Activated CD4-positive, alpha-beta T cell treated with anti-CD3 and anti-CD28 coated beads for 36 hours (primary cell): Measurements from ENCODE around the gene DNMT3A. TPM values are rescaled to one million over a fixed set of nuclear protein-coding genes. Genes with fewer than 3 reads are reported as not detected.

Experiments used
- ATAC-seq: fragments of 200-7000 bp; cut with Tn5 transposase; one replicate; pipeline ENCODE4 v1.10.0; 2021; ENCODE audit warnings: mild to moderate bottlenecking, moderate library complexity
- CTCF ChIA-PET: fragments of 350-600 bp; sonication (Branson Sonifier 250); formaldehyde crosslinking; loops from one replicate; lab custom pipeline; 2021; ENCODE audit warnings: antibody characterized with exemption; lab: Charles Lee
- POLR2A ChIA-PET: fragments of 350-600 bp; sonication (Branson Sonifier 250); formaldehyde crosslinking; loops from one replicate; lab custom pipeline; 2021; ENCODE audit warnings: antibody characterized with exemption, inconsistent platforms; lab: Charles Lee
- DNase-seq: peaks from one replicate; pipeline ENCODE4 v3.0.0-alpha.2; 2020
- H3K27ac Mint-ChIP-seq: one replicate; pipeline ENCODE4 v1.8.0; 2021; ENCODE audit warnings: mixed read lengths
- H3K27me3 Mint-ChIP-seq: one replicate; pipeline ENCODE4 v1.8.0; 2021; ENCODE audit warnings: mixed read lengths
- H3K36me3 Mint-ChIP-seq: one replicate; pipeline ENCODE4 v1.8.0; 2021; ENCODE audit warnings: low read depth, mixed read lengths
- H3K4me1 Mint-ChIP-seq: one replicate; pipeline ENCODE4 v1.8.0; 2021; ENCODE audit warnings: mixed read lengths
- H3K4me3 Mint-ChIP-seq: one replicate; pipeline ENCODE4 v1.8.0; 2021; ENCODE audit warnings: mild to moderate bottlenecking, moderate library complexity, mixed read lengths
- H3K9me3 Mint-ChIP-seq: one replicate; pipeline ENCODE4 v1.8.0; 2021; ENCODE audit warnings: low read depth, mixed read lengths
- intact Hi-C, 2 experiments: fragments of 100-400 bp; cut with DNase I in 1 of 2; cut with micrococcal nuclease in 1 of 2; formaldehyde crosslinking; loops; one replicate each; pipeline versions ENCODE4 v1.14.2 to v1.15.1; 2022 to 2024; cut with DNase I, micrococcal nuclease
- total RNA-seq, 2 experiments: library from RNA; stranded (reverse); gene quantifications; one replicate each; pipeline ENCODE4 v1.2.3, GENCODE V29; 2021

Gene DNMT3A
- 10 to 100 TPM; 62.3 to 76.2 TPM for total RNA-seq

GRCh38 chr2:25341753-25342371 is at the start of gene DNMT3A:
Gene DNMT3A (minus strand): TSS chr2:25341925. CDS start chr2:25313984, 27,941 bp downstream.
- Mint-ChIP-seq H3K27me3 (no peaks in the 10 kb centered on the region), H3K4me1 (peaks cover 39% of the 10 kb centered on the region), H3K4me3 (peak within 1 kb of the TSS; percentile 75), H3K36me3 (peaks cover under 1% of the 10 kb centered on the region), H3K9me3 (no peaks in the 10 kb centered on the region), H3K27ac (no peak within 1 kb of the TSS)
- POLR2A ChIA-PET: no interaction called here
- CTCF ChIA-PET: interaction anchor here (0.8 to 2.6 kb wide), 5 partner anchors 21 to 40 kb away, joined by 3 to 11 read pairs (median 3); no protein-coding TSS in a partner anchor
- intact Hi-C loops: loop anchor here (1.0 to 5.0 kb wide), 10 partner anchors 20 to 330 kb away; partner anchors contain the start of gene DTNB (in 1 of the 2)
- ATAC-seq: peak; percentile 32
- peak; percentile 82 for DNase-seq

GRCh38 chr2:25389161-25389560 is 47.4 kb upstream of the DNMT3A start:
- ChIA-PET CTCF (interaction anchor here (0.6 to 1.1 kb wide), 4 partner anchors 13 to 794 kb away, joined by 3 to 5 read pairs (median 4); no protein-coding TSS in a partner anchor), POLR2A (no interaction called here)
- H3K27me3 Mint-ChIP-seq: no peaks in the 10 kb centered on the region
- H3K36me3 Mint-ChIP-seq: peaks cover 10% of the 10 kb centered on the region
- no peak for ATAC-seq
- intact Hi-C loops: no loop called here
- no peak overlapping the region for H3K27ac Mint-ChIP-seq
- H3K9me3 Mint-ChIP-seq: no peaks in the 10 kb centered on the region
- peaks cover 13% of the 10 kb centered on the region for H3K4me1 Mint-ChIP-seq
- DNase-seq: no peak
- no peak overlapping the region for H3K4me3 Mint-ChIP-seq

- no peak overlapping the region for H3K4me3 Mint-ChIP-seq
- peak overlapping the region; percentile 66 for H3K27ac Mint-ChIP-seq
- ATAC-seq (peak; percentile 81), DNase-seq (peak; percentile 44)
- H3K27me3 Mint-ChIP-seq: no peaks in the 10 kb centered on the region
- H3K36me3 Mint-ChIP-seq: peaks cover 10% of the 10 kb centered on the region
- ChIA-PET POLR2A (no interaction called here), CTCF (interaction anchor here (0.6 to 1.1 kb wide), 4 partner anchors 20 to 795 kb away, joined by 3 to 4 read pairs (median 3); no protein-coding TSS in a partner anchor)
- intact Hi-C loops: no loop called here
- peaks cover 13% of the 10 kb centered on the region for H3K4me1 Mint-ChIP-seq
- no peaks in the 10 kb centered on the region for H3K9me3 Mint-ChIP-seq
Measured at GRCh38 chr2:25388491-25388890, 46.8 kb upstream of the DNMT3A start.

DNA sequence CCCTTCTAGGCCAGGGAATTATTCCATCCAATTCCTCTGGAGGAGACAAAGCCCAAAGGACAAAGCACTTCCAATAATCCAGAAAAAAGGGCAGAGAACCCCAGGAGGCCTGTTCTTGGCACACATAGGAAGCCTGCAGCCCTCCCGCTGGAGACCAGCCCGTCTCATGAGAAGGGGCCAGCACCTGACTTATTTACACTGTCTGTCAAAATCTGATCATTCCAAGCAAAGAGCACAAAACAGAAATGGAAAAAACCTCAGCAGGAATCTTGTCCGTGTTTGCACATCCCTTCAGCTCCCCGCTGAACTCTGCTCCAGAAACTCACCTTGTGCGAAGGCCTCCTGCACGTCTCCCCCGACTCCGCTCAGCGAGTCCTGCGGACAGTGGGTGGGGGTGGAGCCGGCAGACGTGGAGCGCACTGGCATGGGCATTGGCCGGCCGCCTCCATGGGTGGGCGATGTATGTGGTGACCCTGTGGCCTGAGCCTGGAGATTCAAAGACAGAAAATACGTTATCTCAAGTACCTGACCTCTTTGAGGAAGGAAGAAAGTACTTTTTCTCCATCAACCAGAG is 46.2 kb upstream of the DNMT3A start:
- no peak for DNase-seq
- ATAC-seq: no peak
- Mint-ChIP-seq H3K4me3 (no peak overlapping the region), H3K9me3 (no peaks in the 10 kb centered on the region), H3K27me3 (no peaks in the 10 kb centered on the region), H3K4me1 (peaks cover 13% of the 10 kb centered on the region), H3K27ac (peak overlapping the region; percentile 66), H3K36me3 (peaks cover 10% of the 10 kb centered on the region)
- intact Hi-C loops: no loop called here
- POLR2A ChIA-PET: no interaction called here
- CTCF ChIA-PET: interaction anchor here (0.7 to 2.5 kb wide), 2 partner anchors 11 to 145 kb away, joined by 3 to 16 read pairs; no protein-coding TSS in a partner anchor

GRCh38 chr2:25386971-25387875 is 45.5 kb upstream of the DNMT3A start:
- Mint-ChIP-seq H3K27ac (no peak overlapping the region), H3K4me3 (no peak overlapping the region), H3K9me3 (no peaks in the 10 kb centered on the region), H3K36me3 (peaks cover 10% of the 10 kb centered on the region), H3K27me3 (no peaks in the 10 kb centered on the region), H3K4me1 (peaks cover 13% of the 10 kb centered on the region)
- no peak for ATAC-seq
- intact Hi-C loops: no loop called here
- ChIA-PET CTCF (interaction anchor here (2.5 kb wide), 1 partner anchor 10 kb away, joined by 16 read pairs; no protein-coding TSS in a partner anchor), POLR2A (no interaction called here)
- DNase-seq: no peak

DNA sequence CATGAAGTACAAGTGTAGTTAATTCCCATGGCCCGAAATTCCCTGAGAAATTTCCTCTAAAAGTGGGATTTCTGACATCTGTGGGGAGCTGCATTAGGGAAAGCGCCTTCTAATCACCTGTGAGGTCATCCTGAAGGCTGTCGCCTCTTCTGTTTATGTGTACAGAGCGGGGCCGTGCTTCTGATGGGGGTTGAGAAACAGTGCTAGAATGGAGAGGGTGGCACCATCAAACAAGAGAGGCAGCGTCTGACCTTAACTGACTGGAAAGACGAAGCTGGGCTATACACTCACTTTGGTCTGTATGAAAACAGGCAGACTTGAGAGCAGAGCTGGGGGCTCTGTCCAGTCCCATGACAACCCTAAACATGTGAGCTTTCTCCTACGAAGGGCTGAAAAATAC is 44.2 kb upstream of the DNMT3A start:
- intact Hi-C loops: no loop called here
- Mint-ChIP-seq H3K27me3 (no peaks in the 10 kb centered on the region), H3K4me1 (peaks cover 4% of the 10 kb centered on the region), H3K9me3 (no peaks in the 10 kb centered on the region), H3K36me3 (peaks cover 7% of the 10 kb centered on the region), H3K4me3 (no peak overlapping the region), H3K27ac (no peak overlapping the region)
- POLR2A ChIA-PET: interaction anchor here (0.6 kb wide), 1 partner anchor 89 kb away, joined by 3 read pairs; no protein-coding TSS in a partner anchor
- no peak for ATAC-seq
- CTCF ChIA-PET: interaction anchor here (0.6 to 2.5 kb wide), 4 partner anchors 9 to 38 kb away, joined by 3 to 16 read pairs (median 4); no protein-coding TSS in a partner anchor
- DNase-seq: no peak

- ATAC-seq (no peak), DNase-seq (peak; percentile 3)
- H3K27me3 Mint-ChIP-seq: no peaks in the 10 kb centered on the region
- no peaks in the 10 kb centered on the region for H3K9me3 Mint-ChIP-seq
- no peak overlapping the region for H3K4me3 Mint-ChIP-seq
- no peak overlapping the region for H3K27ac Mint-ChIP-seq
- H3K4me1 Mint-ChIP-seq: peaks cover 19% of the 10 kb centered on the region
- intact Hi-C loops: no loop called here
- peaks cover 7% of the 10 kb centered on the region for H3K36me3 Mint-ChIP-seq
- ChIA-PET POLR2A (no interaction called here), CTCF (interaction anchor here (0.7 to 0.9 kb wide), 2 partner anchors 22 to 40 kb away, joined by 3 read pairs; no protein-coding TSS in a partner anchor)
Measured at GRCh38 chr2:25383806-25384205, 42.1 kb upstream of the DNMT3A start.

DNA sequence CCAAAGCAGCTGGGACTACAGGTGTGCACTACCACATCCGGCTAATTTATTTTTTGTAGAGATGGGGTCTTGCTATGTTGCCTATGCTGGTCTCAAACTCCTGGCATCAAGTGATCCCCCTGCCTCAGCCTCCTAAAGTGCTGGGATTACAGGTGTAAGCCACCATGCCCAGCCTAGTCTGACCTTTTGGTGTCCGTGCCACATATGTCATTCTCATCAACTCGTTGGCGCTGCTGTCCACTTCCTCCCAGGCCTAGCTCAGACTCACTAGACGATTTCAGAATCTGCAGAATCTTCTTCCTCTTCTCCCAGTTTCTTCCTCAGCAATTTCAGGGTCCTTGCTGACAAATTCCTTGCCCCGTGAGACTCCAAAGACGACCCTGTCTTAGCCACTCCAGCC is 39.8 kb upstream of the DNMT3A start:
- POLR2A ChIA-PET: no interaction called here
- peak; percentile 1 for DNase-seq
- intact Hi-C loops: no loop called here
- no peaks in the 10 kb centered on the region for H3K9me3 Mint-ChIP-seq
- no peak overlapping the region for H3K4me3 Mint-ChIP-seq
- no peaks in the 10 kb centered on the region for H3K27me3 Mint-ChIP-seq
- H3K4me1 Mint-ChIP-seq: peaks cover 35% of the 10 kb centered on the region
- H3K27ac Mint-ChIP-seq: no peak overlapping the region
- no peak for ATAC-seq
- CTCF ChIA-PET: interaction anchor here (0.9 to 1.0 kb wide), 2 partner anchors 68 to 69 kb away, joined by 3 read pairs; no protein-coding TSS in a partner anchor
- peaks cover 4% of the 10 kb centered on the region for H3K36me3 Mint-ChIP-seq

DNA sequence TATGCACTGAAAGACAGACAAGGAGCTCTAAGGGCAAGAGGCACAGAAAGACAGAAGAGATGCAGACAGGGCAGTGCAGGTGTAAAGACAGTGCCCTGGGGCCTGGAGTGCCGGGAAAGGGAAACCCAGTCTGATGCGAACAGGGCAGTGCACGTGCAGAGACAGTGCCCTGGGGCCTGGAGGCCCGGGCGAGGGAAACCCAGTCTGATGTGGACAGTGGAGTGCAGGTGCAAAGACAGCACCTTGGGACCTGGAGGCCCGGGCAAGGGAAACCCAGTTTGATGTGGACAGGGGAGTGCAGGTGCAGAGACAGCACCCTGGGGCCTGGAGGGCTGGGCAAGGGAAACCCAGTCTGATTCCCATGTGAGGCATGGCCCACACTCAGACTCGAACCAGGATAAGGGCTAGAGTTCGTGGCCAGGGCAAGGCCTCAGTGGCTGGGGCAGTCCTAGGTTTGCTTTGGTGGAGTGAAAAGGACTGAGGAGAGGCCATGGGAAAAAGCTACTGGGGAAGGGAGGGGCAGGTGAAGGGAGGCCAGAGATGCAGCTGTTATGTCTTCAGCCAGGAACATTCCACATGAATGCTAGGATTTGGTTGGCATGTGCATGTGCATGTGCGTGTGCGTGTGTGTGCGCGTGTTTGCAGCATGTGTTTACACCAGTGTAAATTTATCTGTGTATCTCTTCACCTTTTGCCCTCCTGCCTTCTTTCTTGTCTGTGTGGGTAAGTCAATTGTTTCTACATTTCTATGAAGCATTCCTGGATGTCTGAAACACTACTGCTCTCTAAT is 39.1 kb upstream of the DNMT3A start:
- POLR2A ChIA-PET: interaction anchor here (1.4 kb wide), 1 partner anchor 18 kb away, joined by 3 read pairs; no protein-coding TSS in a partner anchor
- Mint-ChIP-seq H3K36me3 (no peaks in the 10 kb centered on the region), H3K27ac (no peak overlapping the region), H3K9me3 (no peaks in the 10 kb centered on the region), H3K4me3 (no peak overlapping the region), H3K27me3 (no peaks in the 10 kb centered on the region), H3K4me1 (peaks cover 42% of the 10 kb centered on the region)
- CTCF ChIA-PET: interaction anchor here (0.8 to 1.6 kb wide), 3 partner anchors 19 to 68 kb away, joined by 3 to 7 read pairs (median 3); no protein-coding TSS in a partner anchor
- intact Hi-C loops: no loop called here
- ATAC-seq (no peak), DNase-seq (peak; percentile 2)

DNA sequence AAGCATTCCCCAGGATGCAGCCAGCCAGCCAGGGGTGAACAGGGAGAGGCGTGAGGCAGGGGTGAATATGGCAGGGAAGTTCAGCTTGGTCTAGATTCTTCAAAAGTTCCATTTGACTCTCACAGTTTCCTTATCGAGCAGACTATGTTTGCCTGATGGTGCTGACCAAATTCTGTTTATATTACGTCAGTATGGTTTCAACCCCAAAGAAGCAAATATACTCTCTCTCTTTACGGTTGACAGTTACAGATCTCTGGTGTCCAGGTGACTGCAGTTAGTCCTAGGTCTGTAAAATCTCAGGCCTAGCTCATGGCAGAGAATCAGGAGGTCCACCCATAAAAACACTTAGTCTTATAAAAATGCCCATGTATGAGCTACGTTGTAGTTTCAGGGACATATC is 38.3 kb upstream of the DNMT3A start:
- Mint-ChIP-seq H3K9me3 (no peaks in the 10 kb centered on the region), H3K27ac (peak overlapping the region; percentile 21), H3K4me1 (peaks cover 42% of the 10 kb centered on the region), H3K36me3 (no peaks in the 10 kb centered on the region), H3K27me3 (no peaks in the 10 kb centered on the region), H3K4me3 (no peak overlapping the region)
- ATAC-seq: no peak
- peak; percentile 18 for DNase-seq
- POLR2A ChIA-PET: interaction anchor here (1.4 kb wide), 1 partner anchor 18 kb away, joined by 3 read pairs; no protein-coding TSS in a partner anchor
- CTCF ChIA-PET: interaction anchor here (0.8 to 1.6 kb wide), 2 partner anchors 18 to 21 kb away, joined by 3 to 7 read pairs; no protein-coding TSS in a partner anchor
- intact Hi-C loops: no loop called here
